Ishikawa (cell line): ENCODE results near the gene IDH3B.

Source experiments
- CEBPB ChIP-seq: IDR thresholded peaks from 2 replicates; pipeline ENCODE4 v1.6.1; 2012
- CREB1 ChIP-seq: IDR thresholded peaks from 2 replicates; pipeline ENCODE4 v1.6.1; 2012; ENCODE audit warnings: low read depth
- EGR1 ChIP-seq: IDR thresholded peaks from 2 replicates; pipeline ENCODE4 v1.6.1; 2012
- EP300 ChIP-seq: IDR thresholded peaks from 2 replicates; pipeline ENCODE4 v1.6.1; 2012; ENCODE audit warnings: borderline replicate concordance
- FOXM1 ChIP-seq: IDR thresholded peaks from 2 replicates; pipeline ENCODE4 v1.6.1; 2012; ENCODE audit warnings: low read depth, borderline replicate concordance
- MAX ChIP-seq: IDR thresholded peaks from 2 replicates; pipeline ENCODE4 v1.6.1; 2012
- NFIC ChIP-seq: IDR thresholded peaks from 2 replicates; pipeline ENCODE4 v1.6.1; 2012
- RAD21 ChIP-seq: IDR thresholded peaks from 2 replicates; pipeline ENCODE4 v1.6.1; 2012; ENCODE audit warnings: low read depth
- REST ChIP-seq: IDR thresholded peaks from 2 replicates; pipeline ENCODE4 v1.6.1; 2012; ENCODE audit warnings: low read depth, mild to moderate bottlenecking
- TAF1 ChIP-seq: IDR thresholded peaks from 2 replicates; pipeline ENCODE4 v1.6.1; 2012; ENCODE audit warnings: low read depth, mild to moderate bottlenecking
- TCF12 ChIP-seq: IDR thresholded peaks from 2 replicates; pipeline ENCODE4 v1.6.1; 2012; ENCODE audit warnings: low read depth
- TEAD4 ChIP-seq: IDR thresholded peaks from 2 replicates; pipeline ENCODE4 v1.6.1; 2012
- USF1 ChIP-seq: IDR thresholded peaks from 2 replicates; pipeline ENCODE4 v1.6.1; 2012
- YY1 ChIP-seq: IDR thresholded peaks from 2 replicates; pipeline ENCODE4 v1.6.1; 2012; ENCODE audit warnings: low read depth
- ZBTB7A ChIP-seq: IDR thresholded peaks from 2 replicates; pipeline ENCODE4 v1.6.1; 2012; ENCODE audit warnings: low read depth

IDH3B gene

DNA sequence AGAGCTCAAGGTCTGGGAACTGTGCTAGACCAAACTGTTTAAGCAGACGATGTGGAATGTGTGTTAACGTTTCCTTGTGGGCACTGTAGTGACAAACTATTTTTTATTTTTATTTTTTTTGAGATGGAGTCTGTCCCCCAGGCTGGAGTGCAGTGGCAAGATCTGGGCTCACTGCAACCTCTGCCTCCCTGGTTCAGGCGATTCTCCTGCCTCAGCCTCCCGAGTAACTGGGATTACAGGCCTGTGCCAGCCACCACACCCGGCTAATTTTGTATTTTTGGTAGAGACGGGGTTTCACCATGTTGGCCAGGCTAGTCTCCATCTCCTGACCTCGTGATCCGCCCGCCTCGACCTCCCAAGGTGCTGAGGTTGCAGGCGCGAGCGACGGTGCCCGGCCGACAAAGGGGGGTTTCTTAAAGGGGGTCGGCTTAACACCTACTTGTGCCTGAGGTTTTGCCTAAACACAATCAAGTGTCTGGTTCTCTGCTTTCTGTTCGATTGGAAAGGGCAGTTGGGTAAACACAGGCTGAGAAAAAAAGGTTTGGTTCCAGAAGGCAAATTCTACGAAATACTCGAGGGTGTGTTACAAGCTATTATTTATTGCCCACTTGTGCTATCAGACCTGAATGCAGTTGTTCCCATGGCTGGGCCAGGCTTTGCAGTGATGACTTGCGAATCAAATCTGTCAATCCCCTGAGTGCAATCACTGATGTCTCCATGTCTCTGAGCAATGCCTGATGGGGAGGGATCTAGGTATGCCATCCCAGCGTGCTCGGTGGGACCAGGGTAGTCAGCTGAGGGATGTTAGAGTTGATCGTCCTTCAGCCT is 10.2 kb downstream of the IDH3B start:
- TF ChIP-seq MAX (no peak), REST (no peak), TEAD4 (no peak), USF1 (no peak), CEBPB (no peak), FOXM1 (no peak), ZBTB7A (no peak), EGR1 (no peak), CREB1 (no peak), NFIC (no peak), EP300 (no peak), RAD21 (no peak), TAF1 (no peak), TCF12 (no peak), YY1 (no peak)

- TF ChIP-seq MAX = peak; percentile 97
- TF ChIP-seq USF1 = peak; percentile 90
- TF ChIP-seq TCF12 = peak; percentile 6; the same call in 1 of the 2 replicates
- TF ChIP-seq CREB1 = no peak
- TF ChIP-seq FOXM1 = no peak
- 0 out of 2 replicates have a peak, but pooled peaks have one; percentile 2 for TF ChIP-seq EP300
Measured at GRCh38 chr20:2652724-2653555, 11.1 kb downstream of the IDH3B start.

DNA sequence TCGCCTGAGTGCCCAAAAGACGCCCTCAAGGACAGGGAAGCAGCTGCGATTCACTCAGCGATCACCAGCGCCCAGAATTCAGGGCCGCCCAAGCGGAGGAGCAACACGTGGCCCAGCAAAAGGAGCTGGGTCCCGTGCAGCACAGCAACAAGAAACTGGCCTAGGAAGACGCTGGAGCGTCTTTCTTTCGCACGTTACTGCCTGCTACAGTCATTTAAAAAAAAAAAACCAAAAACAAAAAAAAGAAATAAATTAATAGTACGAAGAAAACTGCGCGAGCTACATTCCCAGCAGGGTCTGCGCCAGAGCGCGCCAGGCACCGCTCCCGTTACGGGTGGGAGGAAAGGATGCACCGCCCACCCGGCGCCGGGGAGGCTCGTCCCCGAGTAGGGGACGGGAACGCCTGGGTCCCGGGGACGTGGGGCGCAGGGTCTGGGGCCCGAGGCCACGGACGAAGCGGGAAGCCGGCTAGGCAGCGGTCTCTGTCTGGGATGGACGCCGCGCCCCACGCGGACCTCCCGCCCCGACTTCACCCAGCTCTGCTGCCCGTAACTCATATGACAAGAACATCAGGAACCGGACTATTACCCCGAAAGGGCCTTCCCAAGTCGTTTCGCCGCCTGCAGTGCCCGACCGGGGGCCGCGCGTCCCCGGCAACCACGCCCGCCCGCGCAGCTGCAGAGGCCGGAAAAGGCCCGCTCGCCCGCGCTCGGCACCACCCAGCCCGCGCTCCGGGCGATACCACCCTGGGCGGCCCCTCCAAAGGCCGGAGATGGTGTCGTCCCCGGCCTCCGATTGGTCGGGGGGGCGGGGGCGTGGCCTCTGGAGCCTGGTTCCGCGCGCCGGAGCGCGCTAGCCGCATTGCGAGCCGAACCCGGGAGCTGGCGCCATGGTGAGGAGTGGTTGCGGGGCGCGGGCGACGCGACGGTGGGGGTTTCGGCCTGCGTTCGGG is 12.0 kb downstream of the IDH3B start, which contains the start of gene NOP56:
NOP56 (plus strand) TSS at position 861 of the 952 bp plus-strand sequence; CDS start at position 890, 29 bp downstream.
- peak; percentile 9; the same call in 1 of the 2 replicates for TF ChIP-seq EP300
- TF ChIP-seq USF1 = peak; percentile 80
- TF ChIP-seq RAD21 = no peak
- peak; percentile 93 for TF ChIP-seq MAX
- TF ChIP-seq TAF1 = peak; percentile 98
- TF ChIP-seq NFIC = no peak
- TF ChIP-seq EGR1 = peak; percentile 55; the same call in 1 of the 2 replicates
- no peak for TF ChIP-seq CREB1
- no peak for TF ChIP-seq TEAD4
- TF ChIP-seq CEBPB = no peak
- TF ChIP-seq ZBTB7A = peak; percentile 57
- TF ChIP-seq FOXM1 = no peak
- TF ChIP-seq YY1 = peak; percentile 64
- peak; percentile 57 for TF ChIP-seq TCF12
- TF ChIP-seq REST = no peak

GRCh38 chr20:2643708-2644107 is 20.3 kb downstream of the IDH3B start:
- TF ChIP-seq USF1 (no peak), TCF12 (no peak), EGR1 (no peak), RAD21 (no peak), YY1 (no peak), TEAD4 (no peak), REST (no peak), CREB1 (no peak), EP300 (no peak), TAF1 (no peak), NFIC (no peak), CEBPB (no peak), ZBTB7A (no peak), MAX (no peak), FOXM1 (no peak)
